CD4-positive, alpha-beta T cell treated with Interleukin-17A for 1 hour (primary cell): ENCODE measurements around the gene LIPT2.
A peak's percentile ranks its signal among the peaks of the same experiment; 100 is the strongest.
"Not testable (repeated sequence)": the region's sequence is repeated elsewhere in the genome, so short reads cannot be mapped to it uniquely, and the experiment has no call there.

Source experiments
- DNase-seq: peaks from one replicate; pipeline ENCODE4 v3.0.0-alpha.2; 2020

Gene LIPT2

DNA sequence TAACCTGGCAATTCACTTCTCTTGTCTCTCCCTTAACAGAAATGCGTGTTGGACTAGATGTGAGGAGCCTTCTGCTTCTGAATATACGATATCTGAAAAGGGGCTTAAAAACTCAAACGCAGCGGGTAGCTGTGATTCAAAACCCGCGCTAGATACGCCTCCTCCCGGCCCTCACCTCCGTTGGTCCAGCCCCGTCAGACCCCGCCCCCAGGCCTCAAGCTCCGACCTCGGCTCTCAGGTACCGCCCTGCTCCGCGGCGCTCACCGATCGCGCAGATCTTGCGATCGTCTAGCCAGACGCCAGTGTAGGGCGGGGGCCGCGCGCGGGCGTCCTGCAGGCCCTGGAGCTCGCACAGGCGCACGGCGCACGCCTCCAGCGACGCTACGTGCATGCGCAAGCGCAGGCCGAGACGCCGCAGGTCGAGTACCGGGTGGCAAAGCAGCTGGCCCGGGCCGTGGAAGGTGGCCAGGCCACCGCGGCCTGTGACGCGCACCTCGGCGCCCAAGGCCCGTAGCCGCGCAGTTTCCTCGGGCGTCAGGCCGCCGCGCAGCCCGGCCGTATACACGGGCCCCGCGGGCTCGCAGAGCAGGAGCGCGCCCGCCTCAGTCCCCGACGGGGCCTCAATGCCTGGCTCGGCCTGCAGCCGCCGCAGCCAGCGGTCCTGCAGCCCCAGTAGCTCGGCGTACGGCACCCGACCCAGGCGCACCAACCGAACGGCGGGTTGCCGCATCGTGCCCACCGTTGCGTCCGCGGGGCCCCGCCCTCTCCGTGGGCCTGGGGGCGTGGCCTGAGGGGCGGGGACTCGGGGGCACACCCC, at the start of gene LIPT2:
LIPT2 (minus strand) TSS at position 751 of the 817 bp plus-strand sequence; CDS start at position 730, 21 bp downstream.
- DNase-seq = peak; percentile 97

DNA sequence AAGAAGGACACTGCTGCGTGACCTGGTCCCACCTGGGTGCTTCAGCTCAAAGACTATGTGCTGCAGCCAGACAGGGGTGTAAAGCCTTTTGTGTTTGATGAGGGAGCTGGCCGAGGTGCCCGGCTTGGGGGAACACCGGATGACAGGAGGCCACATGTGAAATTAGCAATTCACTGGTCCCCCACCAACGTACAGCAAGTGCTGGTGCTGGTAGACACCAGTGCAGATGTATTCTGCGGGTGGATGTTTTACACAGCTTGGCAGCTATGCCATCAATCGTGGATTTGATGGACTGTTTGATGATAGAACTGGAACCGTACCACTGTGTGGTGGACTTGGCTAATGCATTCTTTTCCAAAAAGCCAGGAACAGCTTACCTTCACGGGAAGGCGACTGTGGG, 47.9 kb upstream of the LIPT2 start:
- no peak for DNase-seq

DNA sequence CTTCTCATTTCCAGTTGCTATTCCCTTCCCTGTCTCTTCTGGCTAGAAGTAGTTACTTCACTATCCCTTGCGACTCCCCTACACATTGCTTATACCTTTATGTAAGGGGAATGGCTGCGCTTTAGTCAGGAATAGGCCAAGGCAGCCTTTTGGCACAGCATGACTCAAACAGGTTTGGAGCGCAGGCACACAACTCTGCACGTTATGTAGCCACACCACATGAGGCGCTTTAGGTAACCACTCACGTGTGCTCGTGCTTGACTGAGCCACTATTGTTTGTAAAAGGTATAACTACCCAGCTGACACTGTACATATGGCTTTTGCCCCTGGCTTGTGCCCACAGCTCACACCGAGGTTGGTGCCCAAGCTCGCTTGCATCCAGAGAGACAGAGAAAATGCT, 46.7 kb upstream of the LIPT2 start:
- no peak for DNase-seq

DNA sequence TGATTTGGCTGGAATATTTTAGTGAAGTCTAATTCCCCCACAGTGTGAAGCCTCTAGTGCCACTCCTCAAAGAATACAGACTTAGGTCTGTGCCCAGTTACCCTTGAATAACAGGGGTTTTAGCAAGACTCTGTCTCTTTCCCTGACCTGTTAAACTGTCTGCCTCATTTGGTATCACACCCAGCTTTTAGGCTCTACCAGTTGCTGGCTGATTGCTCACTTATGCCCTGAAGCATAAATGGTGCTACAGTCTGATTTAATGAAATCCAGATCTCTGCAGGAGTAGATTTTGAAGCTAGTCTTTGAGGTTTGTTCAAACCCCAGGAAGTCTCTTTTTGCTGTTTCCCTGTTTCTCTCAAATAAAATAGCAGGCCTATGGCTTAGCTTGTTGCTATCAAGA, 45.2 kb upstream of the LIPT2 start:
- DNase-seq = no peak

DNA sequence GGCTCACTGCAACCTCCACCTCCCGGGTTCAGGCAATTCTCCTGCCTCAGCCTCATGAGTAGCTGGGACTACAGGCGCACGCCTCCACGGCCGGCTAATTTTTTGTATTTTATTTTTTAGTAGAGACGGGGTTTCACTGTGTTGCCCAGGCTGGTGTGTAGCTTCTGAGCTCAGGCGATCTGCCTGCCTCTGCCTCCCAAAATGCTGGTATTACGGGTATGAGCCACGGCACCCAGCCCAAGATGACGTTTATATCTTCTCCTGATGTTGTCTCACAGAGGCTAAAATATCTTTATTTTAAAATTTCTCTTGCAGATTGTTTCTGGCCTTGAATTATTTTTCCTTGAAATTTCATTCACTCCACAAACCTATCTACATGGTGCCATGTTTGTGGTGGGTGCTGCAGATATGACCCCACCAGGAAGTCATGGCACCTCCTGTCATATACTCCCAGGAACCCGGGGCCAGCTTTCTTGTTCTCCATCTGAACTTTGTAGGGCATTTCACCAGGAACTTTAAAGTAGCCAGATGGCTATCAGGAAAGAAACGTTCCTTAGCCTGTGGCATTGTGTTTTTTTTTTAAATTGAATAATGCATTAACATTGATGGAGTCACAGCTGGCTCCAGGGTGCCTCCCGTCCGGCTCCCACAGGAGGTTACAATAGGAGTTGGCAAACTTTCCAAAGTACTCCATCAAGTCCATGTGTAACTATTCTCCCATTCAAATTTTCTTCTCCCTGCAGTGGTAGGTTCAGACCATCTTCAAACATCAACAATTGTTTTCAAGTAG, 42.0 kb upstream of the LIPT2 start:
- no peak for DNase-seq

DNA sequence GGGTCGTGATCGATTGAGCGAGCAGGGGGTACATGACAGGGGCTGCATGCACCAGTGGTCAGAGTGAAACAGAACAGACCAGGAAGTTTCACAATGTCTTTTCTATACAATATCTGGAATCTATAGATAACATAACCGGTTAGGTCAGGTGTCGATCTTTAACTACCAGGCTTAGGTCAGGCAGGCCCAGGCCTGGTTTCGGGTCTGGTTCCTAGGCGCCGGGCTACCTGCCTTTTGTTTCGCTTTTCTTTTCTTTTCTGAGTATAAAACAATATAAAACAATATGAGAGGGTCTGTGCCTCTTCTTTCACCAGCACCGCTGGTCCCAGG, 41.4 kb upstream of the LIPT2 start:
- not testable (repeated sequence) for DNase-seq

DNA sequence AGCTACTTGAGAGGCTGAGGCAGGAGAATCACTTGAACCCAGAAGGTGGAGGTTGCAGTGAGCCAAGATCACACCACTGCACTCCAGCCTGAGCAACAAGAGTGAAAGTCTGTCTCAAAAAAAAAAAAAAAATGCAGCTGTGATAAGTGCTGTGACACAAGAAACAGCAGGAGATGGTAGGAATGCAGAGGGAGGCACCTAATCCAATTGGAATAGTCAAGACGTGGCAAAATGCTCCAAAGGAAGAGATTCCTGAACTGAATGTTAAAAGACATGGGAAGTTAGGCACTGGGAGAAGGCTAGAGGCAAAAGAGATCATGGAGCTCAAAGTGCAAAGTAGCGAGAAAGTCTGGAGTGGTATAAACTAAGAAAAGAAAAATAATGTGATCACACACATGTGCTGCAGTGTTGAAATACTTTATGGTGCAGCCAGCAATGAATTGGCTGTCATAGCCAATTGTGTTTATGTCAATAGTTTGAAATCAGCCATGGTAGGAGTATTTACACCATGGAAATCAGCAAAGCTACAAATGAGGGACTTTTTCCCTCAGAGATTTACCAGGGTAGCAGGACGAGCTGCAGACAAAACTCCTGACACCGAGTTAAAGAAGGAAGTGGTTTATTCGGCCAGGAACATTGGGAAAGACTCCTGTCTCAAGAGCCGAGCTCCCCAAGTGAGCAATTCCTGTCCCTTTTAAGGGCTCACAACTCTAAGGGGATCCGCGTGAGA, 40.9 kb upstream of the LIPT2 start:
- DNase-seq = no peak

DNA sequence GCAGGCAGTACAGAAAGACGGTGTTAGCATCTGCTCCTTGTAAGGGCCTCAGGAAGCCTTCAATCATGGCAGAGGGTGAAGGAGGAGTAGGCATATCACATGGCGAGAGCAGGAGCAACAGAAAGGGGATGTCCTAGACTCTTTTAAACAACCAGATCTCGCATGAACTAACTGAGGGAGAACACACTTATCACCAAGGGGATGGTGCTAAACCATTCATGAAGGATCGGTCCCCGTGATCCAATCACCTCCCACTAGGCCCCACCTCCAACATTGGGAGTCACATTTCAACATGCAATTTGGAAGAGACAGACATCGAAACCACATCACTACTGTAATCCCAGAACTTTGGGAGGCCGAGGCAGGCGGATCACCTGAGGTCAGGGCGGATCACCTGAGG, 39.9 kb upstream of the LIPT2 start:
- DNase-seq = no peak

DNA sequence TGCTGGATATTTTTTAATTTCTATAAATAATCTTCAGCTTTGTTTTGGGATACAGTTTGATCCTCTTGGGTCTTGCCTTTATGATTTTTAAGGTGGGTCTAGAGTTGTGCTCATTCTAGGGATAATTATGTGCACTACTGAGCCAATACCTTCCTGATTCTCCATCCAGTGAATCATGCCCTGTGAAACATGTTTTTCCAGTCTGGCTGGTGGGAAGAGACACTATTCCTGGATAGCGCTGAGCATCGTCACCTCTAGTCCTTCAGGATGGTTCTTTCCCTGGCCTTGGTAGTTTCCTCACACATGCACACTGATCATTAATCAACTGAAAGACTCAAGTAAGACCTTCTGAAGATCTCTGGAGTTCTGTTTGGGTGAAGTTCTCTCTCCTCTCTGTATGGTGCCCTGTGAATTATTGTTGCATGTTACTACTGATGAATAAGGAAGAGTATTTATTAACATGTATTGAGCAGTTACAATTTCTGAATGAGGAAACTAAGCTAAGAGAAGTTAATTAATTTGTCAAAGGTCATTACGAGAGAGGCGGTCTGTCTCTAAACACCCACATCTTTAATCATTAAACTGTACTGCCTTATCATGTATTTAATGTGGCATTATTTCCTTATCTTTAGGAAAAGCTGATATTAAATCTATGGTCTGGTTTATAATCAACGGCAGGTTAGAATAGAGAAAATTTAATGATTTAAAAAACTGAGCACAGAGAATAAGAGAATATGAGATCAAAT, 39.1 kb upstream of the LIPT2 start:
- DNase-seq = no peak

DNA sequence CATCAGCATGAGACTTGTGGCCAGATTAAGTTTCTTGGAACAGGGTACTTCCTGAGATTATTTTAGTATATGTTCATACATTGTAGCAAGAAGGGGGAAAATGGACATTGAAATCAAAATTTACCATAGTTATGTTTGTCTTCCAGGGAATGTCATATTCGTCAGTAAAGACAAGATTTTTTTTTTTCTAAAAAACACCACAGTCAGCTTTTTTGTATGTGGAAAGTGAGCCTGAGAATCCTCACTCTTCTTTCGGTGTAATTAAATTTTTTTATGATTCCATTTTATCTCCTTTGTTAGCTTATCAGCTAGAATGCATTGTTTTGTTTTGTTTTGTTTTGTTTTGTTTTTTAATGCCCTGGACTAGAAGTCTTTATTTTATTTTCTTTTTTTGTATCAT, 31.5 kb upstream of the LIPT2 start:
- no peak for DNase-seq

DNA sequence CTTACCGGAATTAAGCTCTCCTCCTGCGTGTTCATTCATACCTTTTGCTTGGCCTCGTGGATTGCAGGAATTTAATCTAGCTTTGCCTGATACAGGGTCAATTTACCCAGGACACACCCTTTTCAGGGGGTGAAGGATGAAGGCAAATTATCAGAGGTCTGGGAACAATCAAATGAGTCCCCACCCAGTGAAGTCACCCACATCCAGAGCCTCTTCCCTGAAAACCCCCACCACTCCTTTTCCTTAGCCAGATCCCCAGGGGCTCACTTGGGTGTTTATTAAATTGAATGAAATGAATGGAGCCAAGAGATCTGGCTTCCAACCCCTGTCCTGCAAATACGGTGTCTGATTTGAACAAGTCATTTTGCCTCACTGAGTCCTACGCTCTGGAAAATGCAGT, 31.0 kb upstream of the LIPT2 start:
- DNase-seq = no peak

DNA sequence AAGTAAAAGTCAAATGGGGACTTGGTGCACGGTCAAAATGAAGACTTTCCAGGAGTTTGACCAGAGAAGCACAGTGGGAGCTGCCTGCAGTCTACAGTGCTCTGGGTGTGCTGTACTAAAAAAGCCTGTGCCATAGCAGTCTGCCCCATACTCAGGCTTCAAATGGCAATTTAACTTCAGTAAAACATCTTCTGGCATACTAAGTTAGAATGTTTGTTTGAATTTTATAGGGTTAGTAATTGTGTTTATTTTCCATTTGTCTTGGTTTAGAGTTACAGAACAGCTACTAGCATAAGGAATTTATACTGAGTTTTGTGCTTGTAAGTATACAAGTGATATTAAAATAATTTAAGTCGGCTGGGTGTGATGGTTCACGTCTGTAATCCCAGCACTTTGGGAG, 29.3 kb upstream of the LIPT2 start:
- DNase-seq = no peak

DNA sequence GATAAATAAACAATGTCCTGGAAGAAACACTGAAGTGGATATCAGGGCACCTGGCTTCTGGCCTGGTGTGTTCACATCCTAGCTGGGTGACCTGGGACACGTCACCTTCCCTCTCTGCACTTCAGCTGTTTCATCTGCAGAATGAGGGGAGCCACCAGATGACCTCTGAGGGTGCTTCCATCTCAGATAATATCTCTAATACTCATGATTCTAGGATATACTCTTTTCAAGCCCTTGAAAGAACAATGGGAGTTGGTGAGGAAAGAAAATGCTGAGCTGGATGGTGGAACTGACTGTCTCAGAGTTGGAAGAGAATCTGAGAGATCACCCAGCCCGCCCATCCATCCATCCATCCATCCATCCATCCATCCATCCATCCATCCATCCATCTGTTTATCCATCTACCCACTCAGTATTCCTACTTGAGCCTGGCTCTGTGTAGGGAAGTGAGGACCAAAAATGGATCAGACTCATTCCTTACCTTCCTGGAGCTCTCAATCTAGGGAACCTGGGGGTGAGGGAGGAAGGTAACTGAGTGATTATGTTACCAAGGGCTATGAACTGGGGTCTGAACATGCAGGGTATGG, 28.2 kb upstream of the LIPT2 start:
- no peak for DNase-seq

DNA sequence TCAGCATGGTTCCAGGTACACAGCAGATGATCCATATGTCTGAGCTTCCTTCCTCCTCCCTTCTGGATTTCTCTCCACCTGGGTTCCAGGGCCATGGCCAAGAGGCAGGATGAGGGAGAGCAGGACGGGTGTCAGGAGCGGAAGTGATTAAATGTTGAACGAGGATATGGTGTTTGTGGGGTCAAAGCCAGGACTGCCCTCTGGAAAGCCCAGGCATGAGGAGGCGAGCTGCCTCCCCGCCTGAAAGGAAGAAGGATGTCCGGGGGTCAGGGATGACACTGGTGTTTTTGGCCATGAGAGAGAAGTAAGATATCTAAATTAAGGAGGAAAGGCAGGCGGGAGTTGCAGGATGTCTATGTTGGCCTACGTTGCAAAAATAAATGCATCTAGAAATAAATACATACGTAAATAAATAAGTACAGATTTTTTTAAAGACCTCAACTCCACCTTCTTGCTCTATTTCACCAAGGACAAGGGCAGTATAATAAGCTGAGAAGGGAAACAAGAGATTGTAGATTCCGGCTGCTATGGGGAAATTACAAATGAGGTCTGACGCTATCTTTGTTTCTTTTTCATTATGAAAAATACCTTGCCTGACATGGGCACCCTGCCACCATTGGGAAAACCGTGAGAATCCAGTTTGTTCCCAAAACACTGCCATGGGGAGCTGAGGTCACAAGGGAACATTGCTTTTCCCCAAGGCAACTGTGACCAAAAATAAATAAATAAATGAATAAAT, 27.6 kb upstream of the LIPT2 start:
- DNase-seq = no peak

DNA sequence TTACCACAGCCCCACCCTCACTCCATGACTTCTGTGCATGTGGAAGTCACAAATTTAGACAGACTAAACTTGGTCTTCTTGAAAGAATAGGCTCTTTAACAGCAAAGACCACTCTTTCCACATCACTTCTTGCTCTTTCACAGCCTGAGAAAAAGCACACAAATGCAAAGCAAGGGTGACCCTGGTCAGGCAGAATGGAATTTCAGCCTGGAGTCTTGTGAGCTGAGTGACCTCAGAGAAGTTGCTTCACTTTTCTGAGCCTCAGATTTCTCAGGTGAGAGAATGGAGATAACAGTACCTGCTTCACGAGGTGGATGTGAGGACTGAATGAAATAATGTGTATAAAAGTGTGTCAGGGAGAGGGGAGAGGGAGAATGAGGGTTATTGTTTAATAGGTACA, 26.8 kb upstream of the LIPT2 start:
- no peak for DNase-seq

DNA sequence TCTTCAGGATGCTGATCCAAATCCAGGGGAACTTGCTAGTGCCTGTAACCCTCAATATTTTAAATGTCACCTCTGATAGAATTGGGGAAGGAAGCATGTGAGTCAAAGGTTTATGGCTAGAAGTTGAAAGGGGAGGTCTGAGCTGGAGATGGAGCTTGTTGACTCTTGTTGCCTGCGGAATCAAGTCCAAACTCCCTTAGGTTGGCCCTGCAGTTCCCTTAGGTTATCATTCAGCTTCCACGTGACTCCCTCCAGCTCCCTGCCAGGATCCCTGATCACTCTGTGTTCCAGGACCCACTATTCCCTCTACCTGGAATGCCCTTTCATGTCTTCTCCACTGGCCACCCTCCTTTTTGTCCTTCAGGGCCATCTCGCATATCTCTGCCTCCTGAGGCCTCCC, 26.2 kb upstream of the LIPT2 start:
- DNase-seq = no peak

DNA sequence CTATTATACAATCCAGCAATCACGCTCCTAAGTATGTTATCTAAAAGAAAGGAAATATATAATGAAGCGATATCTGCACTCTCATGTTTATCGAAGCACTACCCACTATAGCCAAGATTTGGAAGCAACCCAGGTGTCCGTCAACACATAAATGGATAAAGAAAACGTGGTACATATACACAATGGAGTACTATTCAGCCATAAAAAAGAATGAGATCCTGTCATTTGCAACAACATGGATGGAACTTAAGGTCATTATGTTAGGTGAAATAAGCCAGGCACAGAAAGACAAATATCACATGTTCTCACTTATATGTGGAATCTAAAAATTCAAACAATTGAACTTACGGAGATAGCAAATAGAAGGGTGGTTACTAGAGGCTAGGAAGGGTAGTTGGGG, 24.1 kb upstream of the LIPT2 start:
- DNase-seq = not testable (repeated sequence)

DNA sequence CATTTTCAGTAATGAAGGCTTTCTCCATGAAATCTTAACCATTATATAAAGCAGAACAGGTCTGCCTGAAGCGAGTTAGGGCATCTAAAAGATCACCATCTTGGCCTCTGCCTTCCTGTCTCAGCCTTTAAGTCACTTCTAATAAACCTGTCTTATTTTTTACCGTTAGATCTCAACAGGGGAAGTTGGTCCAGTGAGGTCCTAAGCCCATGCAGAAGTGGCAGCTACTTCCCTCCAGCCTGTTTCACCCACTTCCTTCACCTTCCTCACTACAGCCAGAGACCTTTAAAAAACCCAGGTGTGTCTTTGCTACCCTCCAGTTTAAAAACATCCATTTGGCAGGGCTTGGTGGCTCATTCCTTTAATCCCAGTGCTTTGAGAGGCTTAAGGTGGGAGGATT, 14.1 kb upstream of the LIPT2 start:
- DNase-seq = no peak

DNA sequence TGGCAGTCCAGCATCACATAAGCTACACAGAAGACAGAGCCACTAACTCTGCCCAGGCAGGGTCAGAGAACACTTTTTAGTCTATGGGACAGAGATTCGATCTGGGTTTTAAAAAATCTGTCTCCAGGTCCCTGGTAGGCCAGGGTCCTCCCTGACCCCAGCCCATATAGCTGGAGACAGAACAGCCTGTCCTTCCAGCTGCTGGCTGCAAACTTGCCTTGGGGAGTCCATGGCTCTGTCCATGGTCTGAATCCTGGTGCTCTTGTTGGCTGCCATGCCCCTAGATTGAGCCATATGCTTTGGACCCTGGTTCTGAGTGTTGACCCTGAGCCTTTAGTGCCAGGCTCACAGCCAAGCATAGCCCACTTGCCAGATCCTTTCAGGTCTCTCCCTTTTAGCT, 13.3 kb upstream of the LIPT2 start:
- DNase-seq = no peak

DNA sequence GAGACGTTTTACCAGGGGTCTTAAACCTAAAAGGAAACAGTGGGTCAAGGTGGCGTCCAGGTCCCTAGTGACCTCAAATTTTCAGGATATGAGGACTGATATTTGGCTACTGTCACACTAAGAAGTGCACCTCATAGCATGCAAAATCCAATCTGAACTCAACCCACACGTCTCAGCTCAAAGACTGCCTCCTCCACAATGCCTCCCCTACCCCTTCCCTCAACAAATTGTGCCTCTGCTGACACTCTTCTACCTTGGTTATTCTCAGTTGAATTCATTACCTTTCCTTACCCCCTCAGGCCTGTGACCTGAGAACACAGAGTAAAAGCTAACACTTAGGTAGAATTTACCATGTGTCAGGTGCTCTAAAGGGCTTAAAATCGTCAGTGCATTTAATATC, 12.4 kb upstream of the LIPT2 start:
- no peak for DNase-seq

DNA sequence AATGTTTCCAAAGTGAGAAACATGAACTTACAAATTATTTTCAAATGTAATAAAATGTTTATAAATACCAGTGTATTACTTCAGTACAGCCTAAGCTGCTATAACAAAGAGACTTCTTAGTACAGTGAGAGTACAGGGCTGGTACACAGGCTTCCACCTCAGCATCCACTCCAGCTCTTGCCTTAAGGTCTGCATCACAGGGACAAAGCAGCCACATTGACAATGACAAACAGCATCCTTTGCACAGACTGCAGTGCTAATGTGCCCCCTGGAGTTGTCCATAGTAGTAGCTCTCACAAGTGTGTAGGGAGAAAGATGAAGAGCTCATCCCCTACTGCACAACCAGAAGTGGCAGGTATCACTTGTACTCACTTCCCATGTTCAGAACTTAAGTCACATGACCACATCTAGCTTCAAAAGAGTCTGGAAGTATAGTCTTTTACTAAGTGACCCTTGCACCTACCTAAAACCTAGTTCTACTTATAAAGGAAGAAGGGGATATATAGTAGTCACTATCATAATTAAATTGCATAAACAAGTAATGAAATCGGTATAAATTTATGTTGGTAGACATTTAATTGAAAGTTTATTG, 10.7 kb upstream of the LIPT2 start:
- no peak for DNase-seq

DNA sequence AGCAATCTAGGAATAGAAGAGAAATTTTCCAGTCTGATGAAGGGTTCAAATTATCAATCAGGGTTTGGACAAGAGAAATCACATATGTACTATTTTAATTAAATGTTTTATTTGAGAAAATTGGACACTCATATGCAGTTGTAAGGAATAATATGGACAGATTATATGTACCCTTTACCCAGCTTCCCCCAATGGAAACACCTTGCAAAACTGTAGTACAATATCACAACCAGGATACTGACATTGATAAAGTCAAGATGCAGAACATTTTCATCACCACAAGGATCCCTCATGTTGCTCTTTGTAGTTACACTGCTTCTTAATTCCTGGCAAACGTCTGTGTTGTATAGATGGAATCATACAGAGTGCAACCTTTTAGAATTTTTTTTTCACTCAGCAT, 1.4 kb upstream of the LIPT2 start:
- DNase-seq = no peak
